ENCODE results near the gene SLC39A8.

GRCh38 chr4:102299354-102300107 lies 45.8 kb downstream of the SLC39A8 start:
- TF ChIP-seq CTCF (IDR thresholded peaks at IDR 0.05) (peak; percentile 68), NR3C1 (IDR thresholded peaks at IDR 0.05) (no peak), SMC3 (IDR thresholded peaks at IDR 0.05) (peak; percentile 62), CHD2 (IDR thresholded peaks at IDR 0.05; ENCODE audit: low read length, partially characterized antibody) (no peak), REST (IDR thresholded peaks at IDR 0.05) (no peak), NPAS2 (CRISPR knock-in tag; IDR thresholded peaks at IDR 0.05; ENCODE audit: borderline replicate concordance) (no peak), POLR2A (IDR thresholded peaks at IDR 0.05; ENCODE audit: low read length) (no peak), MAX (IDR thresholded peaks at IDR 0.05) (no peak), RCOR1 (IDR thresholded peaks at IDR 0.05; ENCODE audit: low read depth, low read length) (no peak), MYC (IDR thresholded peaks at IDR 0.05; ENCODE audit: borderline replicate concordance, low read length) (no peak), TP53 (CRISPR knock-in tag; IDR thresholded peaks at IDR 0.05) (no peak)
